Glomerular endothelial cell (primary cell): ENCODE data around the gene SPATA6L. TPM values are rescaled to one million over a fixed set of nuclear protein-coding genes. Genes with fewer than 3 reads are reported as not detected.
"Not testable (repeated sequence)": the region's sequence is repeated elsewhere in the genome, so short reads cannot be mapped to it uniquely, and the experiment has no call there.

Experiments
- DNase-seq: peaks from one replicate; pipeline ENCODE4 v3.0.0-alpha.2; 2011; ENCODE audit warnings: low read depth, low spot score; ENCODE audit errors: extremely low read depth
- total RNA-seq: library from RNA; depleted of rRNA; stranded (reverse); fragments of >200 nt; gene quantifications from 2 replicates; pipeline ENCODE4 v1.2.3, GENCODE V29; 2015

Gene SPATA6L
- total RNA-seq, 1 donor from 2014 or later = 4.0 TPM

- DNase-seq = peak; percentile 18
Observed at GRCh38 chr9:4640027-4640426, 26.3 kb downstream of the SPATA6L start.

- no peak for DNase-seq
Observed at GRCh38 chr9:4639420-4639819, 26.9 kb downstream of the SPATA6L start.

- DNase-seq = no peak
Observed at GRCh38 chr9:4638968-4639367, 27.3 kb downstream of the SPATA6L start.

- DNase-seq = no peak
Observed at GRCh38 chr9:4630836-4631235, 35.4 kb downstream of the SPATA6L start.

- no peak for DNase-seq
Observed at GRCh38 chr9:4622016-4622415, 44.3 kb downstream of the SPATA6L start.

- no peak for DNase-seq
Observed at GRCh38 chr9:4620881-4621555, 45.3 kb downstream of the SPATA6L start.

GRCh38 chr9:4620057-4620765, 46.1 kb downstream of the SPATA6L start:
- DNase-seq = no peak

- no peak for DNase-seq
Observed at GRCh38 chr9:4618700-4619099, 47.6 kb downstream of the SPATA6L start.

- DNase-seq = no peak
Observed at GRCh38 chr9:4617752-4618151, 48.5 kb downstream of the SPATA6L start.

- DNase-seq = no peak
Observed at GRCh38 chr9:4615778-4616177, 50.5 kb downstream of the SPATA6L start.

- DNase-seq = no peak
Observed at GRCh38 chr9:4615251-4615650, 51.0 kb downstream of the SPATA6L start.

- no peak for DNase-seq
Observed at GRCh38 chr9:4614627-4615026, 51.7 kb downstream of the SPATA6L start.

- not testable (repeated sequence) for DNase-seq
Observed at GRCh38 chr9:4606033-4606432, 60.2 kb downstream of the SPATA6L start.

GRCh38 chr9:4604678-4605095, 61.6 kb downstream of the SPATA6L start:
- DNase-seq = peak; percentile 68

GRCh38 chr9:4603830-4604229, 62.5 kb downstream of the SPATA6L start:
- DNase-seq = no peak

- DNase-seq = no peak
Observed at GRCh38 chr9:4600368-4600767, 65.9 kb downstream of the SPATA6L start.

- DNase-seq = peak; percentile 57
Observed at GRCh38 chr9:4596165-4596922, 69.9 kb downstream of the SPATA6L start.

- no peak for DNase-seq
Observed at GRCh38 chr9:4594994-4595393, 71.3 kb downstream of the SPATA6L start.

- no peak for DNase-seq
Observed at GRCh38 chr9:4594545-4594944, 71.7 kb downstream of the SPATA6L start.

- DNase-seq = no peak
Observed at GRCh38 chr9:4592886-4593285, 73.4 kb downstream of the SPATA6L start.

GRCh38 chr9:4592295-4592694, 74.0 kb downstream of the SPATA6L start:
- DNase-seq = no peak

- DNase-seq = no peak
Observed at GRCh38 chr9:4591123-4591500, 75.2 kb downstream of the SPATA6L start.
